Liver (tissue), 9 donors: ENCODE measurements around the gene PLA2G4D. TPM values are rescaled to one million over a fixed set of nuclear protein-coding genes. Genes with fewer than 3 reads are reported as not detected.

Experiments used
- DNase-seq: peaks from one replicate; pipeline ENCODE4 v3.0.0-alpha.2; 2017; ENCODE audit warnings: low spot score
- H3K27ac ChIP-seq, 2 donors: one replicate each; pipeline ENCODE4 v1.7.0; 2013; ENCODE audit warnings: inconsistent platforms in 2 of 2, low read length in 2 of 2, control low read depth in 1 of 2, low read depth in 1 of 2, mild to moderate bottlenecking in 1 of 2
- H3K27me3 ChIP-seq, 4 donors: one replicate each; pipeline versions ENCODE4 v1.6.1 to v1.7.0; 2013; ENCODE audit warnings: low read length in 3 of 4, inconsistent platforms in 1 of 4, mild to moderate bottlenecking in 1 of 4, moderate library complexity in 1 of 4; ENCODE audit not compliant: control insufficient read depth in 4 of 4, insufficient read depth in 4 of 4
- H3K36me3 ChIP-seq, 4 donors: one replicate each; pipeline versions ENCODE4 v1.6.1 to v1.7.0; 2013; ENCODE audit warnings: low read length in 3 of 4, mild to moderate bottlenecking in 3 of 4, low read depth in 1 of 4, moderate library complexity in 1 of 4; ENCODE audit not compliant: control insufficient read depth in 4 of 4, insufficient read depth in 3 of 4
- H3K4me1 ChIP-seq, 4 donors: one replicate each; pipeline versions ENCODE4 v1.6.1 to v1.7.0; 2013; ENCODE audit warnings: low read length in 3 of 4, mild to moderate bottlenecking in 3 of 4, moderate library complexity in 1 of 4; ENCODE audit not compliant: control insufficient read depth in 4 of 4, insufficient read depth in 4 of 4
- H3K4me3 ChIP-seq, 3 donors: one replicate each; pipeline versions ENCODE4 v1.6.1 to v1.7.0; 2013; ENCODE audit warnings: low read length in 3 of 3, control low read depth in 1 of 3, low read depth in 1 of 3, mild to moderate bottlenecking in 1 of 3
- H3K9ac ChIP-seq, 2 donors: one replicate each; pipeline ENCODE4 v1.7.0; 2013; ENCODE audit warnings: low read length in 2 of 2, mild to moderate bottlenecking in 2 of 2, moderate library complexity in 2 of 2, control low read depth in 1 of 2, low read depth in 1 of 2
- H3K9me3 ChIP-seq, 4 donors: one replicate each; pipeline versions ENCODE4 v1.6.1 to v1.7.0; 2013; ENCODE audit warnings: low read length in 3 of 4; ENCODE audit not compliant: control insufficient read depth in 4 of 4
- EGR1 ChIP-seq, 2 donors: IDR thresholded peaks; 2 replicates each; pipeline ENCODE4 v1.6.1; 2016 to 2018; ENCODE audit warnings: antibody characterized with exemption in 2 of 2, low read depth in 2 of 2
- FOXA1 ChIP-seq: IDR thresholded peaks from 2 replicates; pipeline ENCODE4 v1.6.1; 2016; ENCODE audit warnings: antibody characterized with exemption
- FOXA2 ChIP-seq: IDR thresholded peaks from 2 replicates; pipeline ENCODE4 v1.6.1; 2016; ENCODE audit warnings: antibody characterized with exemption
- GABPA ChIP-seq, 2 donors: IDR thresholded peaks in 1 of 2; conservative IDR thresholded peaks in 1 of 2; 2 replicates each; pipeline ENCODE4 v1.6.1; 2016; ENCODE audit warnings: antibody characterized with exemption in 2 of 2, mild to moderate bottlenecking in 1 of 2, moderate library complexity in 1 of 2
- HNF4A ChIP-seq, 2 donors: conservative IDR thresholded peaks; 2 replicates each; pipeline ENCODE4 v1.6.1; 2016; ENCODE audit warnings: antibody characterized with exemption in 2 of 2, mild to moderate bottlenecking in 2 of 2
- HNF4G ChIP-seq: IDR thresholded peaks from 2 replicates; pipeline ENCODE4 v1.6.1; 2016; ENCODE audit warnings: antibody characterized with exemption
- JUND ChIP-seq, 2 donors: IDR thresholded peaks; 2 replicates each; pipeline ENCODE4 v1.6.1; 2016; ENCODE audit warnings: antibody characterized with exemption in 2 of 2
- NR2F2 ChIP-seq: IDR thresholded peaks from 2 replicates; pipeline ENCODE4 v1.6.1; 2016; ENCODE audit warnings: antibody characterized with exemption
- RAD21 ChIP-seq, 2 donors: IDR thresholded peaks; 2 replicates each; pipeline ENCODE4 v1.6.1; 2016; ENCODE audit warnings: antibody characterized with exemption in 2 of 2, mild to moderate bottlenecking in 2 of 2
- RXRA ChIP-seq, 2 donors: IDR thresholded peaks; 2 replicates each; pipeline ENCODE4 v1.6.1; 2017 to 2018; ENCODE audit warnings: antibody characterized with exemption in 2 of 2, mild to moderate bottlenecking in 1 of 2
- SP1 ChIP-seq: IDR thresholded peaks from 2 replicates; pipeline ENCODE4 v1.6.1; 2018; ENCODE audit warnings: antibody characterized with exemption, mild to moderate bottlenecking
- TAF1 ChIP-seq: conservative IDR thresholded peaks from 2 replicates; pipeline ENCODE4 v1.6.1; 2016; ENCODE audit warnings: antibody characterized with exemption, mild to moderate bottlenecking
- YY1 ChIP-seq: IDR thresholded peaks from 2 replicates; pipeline ENCODE4 v1.6.1; 2016; ENCODE audit warnings: antibody characterized with exemption, mild to moderate bottlenecking
- WGBS: extraction: QIAGEN DNeasy Blood & Tissue Kit; methylation state at CpG from one replicate; pipeline ENCODE4 v1.1.7; 2013; 5-methylcytosine and 5-hydroxymethylcytosine counted together
- polyA plus RNA-seq, 2 donors: library from polyadenylated mRNA; stranded (reverse) in 1 of 2; unstranded in 1 of 2; fragments of 200-250 nt in 1 of 2; fragments of >200 nt in 1 of 2; fragmentation: Nextera tagmentation in 1 of 2; extraction: Ambion mirVana in 1 of 2; gene quantifications; one replicate each; pipeline versions ENCODE4 v1.2.1 to v1.2.3, GENCODE V29; 2013 to 2015
- total RNA-seq, 2 donors: library from RNA; depleted of rRNA; stranded (reverse); fragments of >200 nt; gene quantifications; one replicate each; pipeline ENCODE4 v1.2.3, GENCODE V29; 2014
- TF ChIP-seq, protein P1 (sequence below): IDR thresholded peaks from 2 replicates; pipeline ENCODE4 v1.6.1; 2016; ENCODE audit warnings: antibody characterized with exemption
- TF ChIP-seq, protein P2 (sequence below): IDR thresholded peaks from 2 replicates; pipeline ENCODE4 v1.6.1; 2016; ENCODE audit warnings: antibody characterized with exemption, mild to moderate bottlenecking
- TF ChIP-seq, protein P3 (sequence below): IDR thresholded peaks from 2 replicates; pipeline ENCODE4 v1.6.1; 2016; ENCODE audit warnings: antibody characterized with exemption
- TF ChIP-seq, protein P4 (sequence below): IDR thresholded peaks from 2 replicates; pipeline ENCODE4 v1.6.1; 2016; ENCODE audit warnings: antibody characterized with exemption
- TF ChIP-seq, protein P5 (sequence below): fragments of 150-350 bp; IDR thresholded peaks from 2 replicates; pipeline ENCODE4 v1.5.1; 2017; ENCODE audit warnings: improper control_type of control experiment, low read depth, low read length; ENCODE audit not compliant: missing input control
- donor health status: healthy.
- donor health status: healthy.
- donor health status: healthy.
- donor health status: healthy.
- donor health status: healthy.

The PLA2G4D gene
- total and polyA plus RNA-seq, 4 donors, result not detected

DNA sequence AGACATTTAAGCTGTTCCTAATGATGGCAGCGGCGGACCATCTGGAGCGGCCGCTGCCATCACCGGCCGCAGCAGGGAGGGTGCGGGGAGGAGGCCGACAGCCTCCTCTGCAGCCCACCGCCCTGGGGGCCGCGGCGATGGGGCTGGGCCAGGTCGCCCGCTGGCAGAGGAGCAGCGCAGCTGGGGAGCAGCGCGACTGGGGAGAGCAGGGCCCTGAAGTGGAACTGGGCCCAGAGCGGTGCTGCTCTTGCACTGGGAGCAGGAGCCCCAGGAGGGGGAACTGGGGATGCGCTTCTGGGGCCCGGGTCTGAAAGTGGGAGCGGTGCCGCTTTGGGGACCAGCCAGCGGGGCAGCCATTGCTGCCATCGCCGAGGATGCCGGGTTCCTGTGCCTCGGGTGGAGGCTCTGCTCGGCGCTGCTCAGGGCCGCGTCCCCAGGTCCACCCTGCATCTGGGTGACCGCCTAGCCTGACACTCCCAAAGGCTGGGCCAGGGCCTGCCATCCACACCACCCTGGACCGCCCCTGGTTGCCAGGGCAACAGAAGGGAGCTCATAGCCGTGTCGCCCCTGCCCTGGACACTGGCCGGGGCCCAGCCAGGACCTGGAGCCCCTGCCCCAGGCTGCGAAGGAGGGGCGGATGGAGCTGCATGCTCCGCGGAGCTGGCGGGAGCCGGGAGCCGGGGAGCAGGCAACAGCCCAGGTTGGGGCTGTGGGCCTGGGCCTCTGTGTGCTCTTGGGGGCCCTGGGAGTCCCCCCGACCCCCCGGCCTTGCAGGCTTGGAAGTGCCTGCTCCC lies 58.1 kb downstream of the PLA2G4D start:
- no peaks in the 10 kb centered on the region for H3K36me3 ChIP-seq
- TF ChIP-seq RAD21 (IDR thresholded peaks at IDR 0.05) (no peak), RXRA (IDR thresholded peaks at IDR 0.05) (no peak), JUND (IDR thresholded peaks at IDR 0.05) (no peak)
- TF ChIP-seq, protein P1, sequence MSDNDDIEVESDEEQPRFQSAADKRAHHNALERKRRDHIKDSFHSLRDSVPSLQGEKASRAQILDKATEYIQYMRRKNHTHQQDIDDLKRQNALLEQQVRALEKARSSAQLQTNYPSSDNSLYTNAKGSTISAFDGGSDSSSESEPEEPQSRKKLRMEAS, result no peak
- H3K9me3 ChIP-seq, result no peaks in the 10 kb centered on the region
- peaks cover 0 to 6% (median 2%) of the 10 kb centered on the region in 4 donors for H3K4me1 ChIP-seq
- H3K9ac ChIP-seq, result no peak overlapping the region
- no peaks in the 10 kb centered on the region for H3K27me3 ChIP-seq
- no peak overlapping the region for H3K4me3 ChIP-seq
- WGBS, result 88% methylated on average over 45 of the region's 45 CpGs
- DNase-seq, result no peak
- no peak overlapping the region for H3K27ac ChIP-seq

DNA sequence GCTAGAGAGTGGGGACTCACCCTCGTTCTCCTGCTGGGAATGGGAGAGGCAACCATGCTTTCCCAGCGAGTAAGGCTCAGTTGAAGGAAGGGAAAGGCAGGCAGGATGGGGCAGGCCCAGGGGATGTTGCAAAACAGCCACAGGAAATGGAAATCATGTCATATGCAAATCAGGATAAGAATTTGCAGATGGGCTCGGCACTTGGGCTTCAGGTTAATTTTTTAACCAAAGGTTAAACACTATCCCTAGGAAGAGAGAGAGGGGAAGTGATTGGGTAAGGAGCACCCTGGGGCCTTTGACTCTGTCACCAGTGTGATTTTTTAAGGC lies 59.0 kb downstream of the PLA2G4D start:
- peaks cover 0 to 6% (median 2%) of the 10 kb centered on the region in 4 donors for H3K4me1 ChIP-seq
- TF ChIP-seq, protein P2, sequence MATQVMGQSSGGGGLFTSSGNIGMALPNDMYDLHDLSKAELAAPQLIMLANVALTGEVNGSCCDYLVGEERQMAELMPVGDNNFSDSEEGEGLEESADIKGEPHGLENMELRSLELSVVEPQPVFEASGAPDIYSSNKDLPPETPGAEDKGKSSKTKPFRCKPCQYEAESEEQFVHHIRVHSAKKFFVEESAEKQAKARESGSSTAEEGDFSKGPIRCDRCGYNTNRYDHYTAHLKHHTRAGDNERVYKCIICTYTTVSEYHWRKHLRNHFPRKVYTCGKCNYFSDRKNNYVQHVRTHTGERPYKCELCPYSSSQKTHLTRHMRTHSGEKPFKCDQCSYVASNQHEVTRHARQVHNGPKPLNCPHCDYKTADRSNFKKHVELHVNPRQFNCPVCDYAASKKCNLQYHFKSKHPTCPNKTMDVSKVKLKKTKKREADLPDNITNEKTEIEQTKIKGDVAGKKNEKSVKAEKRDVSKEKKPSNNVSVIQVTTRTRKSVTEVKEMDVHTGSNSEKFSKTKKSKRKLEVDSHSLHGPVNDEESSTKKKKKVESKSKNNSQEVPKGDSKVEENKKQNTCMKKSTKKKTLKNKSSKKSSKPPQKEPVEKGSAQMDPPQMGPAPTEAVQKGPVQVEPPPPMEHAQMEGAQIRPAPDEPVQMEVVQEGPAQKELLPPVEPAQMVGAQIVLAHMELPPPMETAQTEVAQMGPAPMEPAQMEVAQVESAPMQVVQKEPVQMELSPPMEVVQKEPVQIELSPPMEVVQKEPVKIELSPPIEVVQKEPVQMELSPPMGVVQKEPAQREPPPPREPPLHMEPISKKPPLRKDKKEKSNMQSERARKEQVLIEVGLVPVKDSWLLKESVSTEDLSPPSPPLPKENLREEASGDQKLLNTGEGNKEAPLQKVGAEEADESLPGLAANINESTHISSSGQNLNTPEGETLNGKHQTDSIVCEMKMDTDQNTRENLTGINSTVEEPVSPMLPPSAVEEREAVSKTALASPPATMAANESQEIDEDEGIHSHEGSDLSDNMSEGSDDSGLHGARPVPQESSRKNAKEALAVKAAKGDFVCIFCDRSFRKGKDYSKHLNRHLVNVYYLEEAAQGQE, result no peak
- TF ChIP-seq, protein P3, sequence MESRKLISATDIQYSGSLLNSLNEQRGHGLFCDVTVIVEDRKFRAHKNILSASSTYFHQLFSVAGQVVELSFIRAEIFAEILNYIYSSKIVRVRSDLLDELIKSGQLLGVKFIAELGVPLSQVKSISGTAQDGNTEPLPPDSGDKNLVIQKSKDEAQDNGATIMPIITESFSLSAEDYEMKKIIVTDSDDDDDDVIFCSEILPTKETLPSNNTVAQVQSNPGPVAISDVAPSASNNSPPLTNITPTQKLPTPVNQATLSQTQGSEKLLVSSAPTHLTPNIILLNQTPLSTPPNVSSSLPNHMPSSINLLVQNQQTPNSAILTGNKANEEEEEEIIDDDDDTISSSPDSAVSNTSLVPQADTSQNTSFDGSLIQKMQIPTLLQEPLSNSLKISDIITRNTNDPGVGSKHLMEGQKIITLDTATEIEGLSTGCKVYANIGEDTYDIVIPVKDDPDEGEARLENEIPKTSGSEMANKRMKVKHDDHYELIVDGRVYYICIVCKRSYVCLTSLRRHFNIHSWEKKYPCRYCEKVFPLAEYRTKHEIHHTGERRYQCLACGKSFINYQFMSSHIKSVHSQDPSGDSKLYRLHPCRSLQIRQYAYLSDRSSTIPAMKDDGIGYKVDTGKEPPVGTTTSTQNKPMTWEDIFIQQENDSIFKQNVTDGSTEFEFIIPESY, result no peak
- TF ChIP-seq JUND (IDR thresholded peaks at IDR 0.05) (no peak), GABPA (IDR thresholded peaks at IDR 0.05 in 1 of 2, conservative IDR thresholded peaks at IDR 0.05 in 1 of 2) (peak; percentile 33 to 72), EGR1 (IDR thresholded peaks at IDR 0.05; ENCODE audit: low read depth in 2 of 2) (no peak), FOXA1 (no peak), FOXA2 (no peak), RXRA (IDR thresholded peaks at IDR 0.05) (peak in 1 of 2 donors; percentile 17), TAF1 (no peak), HNF4A (conservative IDR thresholded peaks at IDR 0.05) (peak in 1 of 2 donors; percentile 10), YY1 (no peak), RAD21 (IDR thresholded peaks at IDR 0.05) (no peak), HNF4G (no peak), SP1 (peak; percentile 25), NR2F2 (no peak)
- TF ChIP-seq, protein P4, sequence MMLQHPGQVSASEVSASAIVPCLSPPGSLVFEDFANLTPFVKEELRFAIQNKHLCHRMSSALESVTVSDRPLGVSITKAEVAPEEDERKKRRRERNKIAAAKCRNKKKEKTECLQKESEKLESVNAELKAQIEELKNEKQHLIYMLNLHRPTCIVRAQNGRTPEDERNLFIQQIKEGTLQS, result no peak
- TF ChIP-seq, protein P1, result no peak
- TF ChIP-seq, protein P5, sequence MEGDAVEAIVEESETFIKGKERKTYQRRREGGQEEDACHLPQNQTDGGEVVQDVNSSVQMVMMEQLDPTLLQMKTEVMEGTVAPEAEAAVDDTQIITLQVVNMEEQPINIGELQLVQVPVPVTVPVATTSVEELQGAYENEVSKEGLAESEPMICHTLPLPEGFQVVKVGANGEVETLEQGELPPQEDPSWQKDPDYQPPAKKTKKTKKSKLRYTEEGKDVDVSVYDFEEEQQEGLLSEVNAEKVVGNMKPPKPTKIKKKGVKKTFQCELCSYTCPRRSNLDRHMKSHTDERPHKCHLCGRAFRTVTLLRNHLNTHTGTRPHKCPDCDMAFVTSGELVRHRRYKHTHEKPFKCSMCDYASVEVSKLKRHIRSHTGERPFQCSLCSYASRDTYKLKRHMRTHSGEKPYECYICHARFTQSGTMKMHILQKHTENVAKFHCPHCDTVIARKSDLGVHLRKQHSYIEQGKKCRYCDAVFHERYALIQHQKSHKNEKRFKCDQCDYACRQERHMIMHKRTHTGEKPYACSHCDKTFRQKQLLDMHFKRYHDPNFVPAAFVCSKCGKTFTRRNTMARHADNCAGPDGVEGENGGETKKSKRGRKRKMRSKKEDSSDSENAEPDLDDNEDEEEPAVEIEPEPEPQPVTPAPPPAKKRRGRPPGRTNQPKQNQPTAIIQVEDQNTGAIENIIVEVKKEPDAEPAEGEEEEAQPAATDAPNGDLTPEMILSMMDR, result no peak
- H3K27me3 ChIP-seq, result no peaks in the 10 kb centered on the region
- H3K9me3 ChIP-seq, result no peaks in the 10 kb centered on the region
- H3K4me3 ChIP-seq, result no peak overlapping the region
- 52% methylated on average over 3 of the region's 3 CpGs for WGBS
- H3K9ac ChIP-seq, result no peak overlapping the region
- H3K36me3 ChIP-seq, result no peaks in the 10 kb centered on the region
- no peak overlapping the region for H3K27ac ChIP-seq
- no peak for DNase-seq
